ENCODE data around the gene AUTS2.

Gene AUTS2

DNA sequence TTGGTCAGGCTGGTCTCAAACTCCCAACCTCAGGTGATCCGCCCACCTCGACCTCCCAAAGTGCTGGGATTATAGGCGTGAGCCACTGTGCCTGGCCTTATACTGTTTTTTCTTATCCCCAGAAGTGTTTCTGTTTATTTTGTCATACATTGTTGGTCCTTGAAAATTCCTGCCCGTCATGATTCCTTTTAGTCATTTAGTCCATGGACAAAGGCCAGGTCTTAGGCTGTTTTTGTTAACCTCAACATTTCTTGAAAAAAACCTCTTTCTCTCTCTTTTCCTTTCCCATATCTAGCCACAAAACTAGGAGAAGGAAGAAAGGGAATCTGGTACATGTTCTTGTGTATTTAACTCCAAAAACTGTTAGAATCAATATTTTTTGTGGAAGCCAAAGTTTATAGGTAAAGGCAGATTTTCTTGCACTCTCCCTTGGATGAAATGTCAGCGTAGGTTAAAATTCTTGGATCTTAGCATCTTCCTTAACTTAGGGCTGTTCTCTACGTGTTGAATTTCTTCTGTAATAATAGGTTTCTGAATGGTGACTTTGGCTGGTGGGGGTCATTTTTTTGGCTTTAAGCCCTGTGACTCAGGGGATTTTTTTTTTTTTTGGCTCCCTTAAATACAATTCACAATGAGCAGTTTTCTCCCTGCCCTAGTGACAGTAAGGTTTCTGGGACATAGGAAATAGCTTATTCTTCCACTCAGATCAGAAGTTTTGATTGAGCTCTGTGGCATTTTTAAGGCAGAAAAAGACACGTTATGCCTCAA, 500.8 kb downstream of the AUTS2 start:
- no peak for DNase-seq

DNA sequence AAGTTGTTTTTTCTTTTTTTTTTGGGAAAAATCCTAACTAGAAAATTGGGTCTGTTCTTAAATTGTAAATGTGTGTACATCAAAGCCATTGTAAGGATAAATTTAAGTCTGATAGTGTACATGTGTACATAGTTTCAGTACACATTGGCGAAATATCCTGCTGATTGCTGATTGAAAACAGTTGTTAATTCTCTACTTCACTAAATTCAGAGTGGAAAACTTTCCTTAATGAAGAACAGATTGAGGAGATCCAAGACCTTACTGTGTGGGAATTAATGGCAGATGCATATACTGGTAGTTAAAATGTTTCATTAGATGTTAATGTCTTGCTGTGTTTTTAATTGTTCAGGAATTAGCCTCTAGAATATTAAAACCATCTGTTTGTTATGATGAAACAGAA, 506.0 kb downstream of the AUTS2 start:
- DNase-seq, result no peak

DNA sequence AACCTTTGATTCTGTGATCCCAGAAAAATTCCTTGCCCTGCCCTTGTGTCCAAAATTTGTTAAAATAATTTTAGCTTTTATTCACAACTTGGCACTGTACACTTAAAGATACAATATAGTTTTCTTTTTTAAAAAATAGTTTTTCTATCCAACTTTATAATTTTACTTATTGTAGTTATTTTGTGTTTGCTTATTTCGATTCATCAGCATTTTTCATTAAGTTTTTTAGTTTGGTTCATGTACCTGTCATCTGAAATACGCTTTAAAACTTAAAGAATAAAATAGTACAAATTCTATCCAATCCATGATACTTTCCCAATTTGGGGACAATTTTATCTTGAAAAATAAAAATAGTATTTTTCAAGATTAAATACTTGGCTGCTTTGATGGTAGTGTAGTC, 514.8 kb downstream of the AUTS2 start:
- DNase-seq, result no peak

DNA sequence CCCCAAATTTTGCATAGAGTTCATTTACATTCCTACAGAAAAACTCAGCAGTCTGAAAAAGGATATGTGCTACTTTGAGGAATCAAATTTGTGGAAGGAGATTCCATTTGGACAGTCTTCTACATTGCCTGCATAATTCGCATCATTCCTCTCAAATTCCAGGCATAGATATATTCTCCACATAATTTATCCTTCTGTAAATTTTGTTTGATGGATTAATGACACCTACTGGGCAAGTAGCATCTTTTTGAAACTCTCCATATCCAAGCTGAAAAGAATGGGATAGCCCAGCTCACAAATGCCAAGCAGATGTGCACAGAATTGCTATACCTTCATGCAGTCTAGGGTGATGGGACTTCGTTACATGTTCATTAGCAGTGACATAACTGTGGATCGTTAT, 515.3 kb downstream of the AUTS2 start:
- DNase-seq, result no peak

DNA sequence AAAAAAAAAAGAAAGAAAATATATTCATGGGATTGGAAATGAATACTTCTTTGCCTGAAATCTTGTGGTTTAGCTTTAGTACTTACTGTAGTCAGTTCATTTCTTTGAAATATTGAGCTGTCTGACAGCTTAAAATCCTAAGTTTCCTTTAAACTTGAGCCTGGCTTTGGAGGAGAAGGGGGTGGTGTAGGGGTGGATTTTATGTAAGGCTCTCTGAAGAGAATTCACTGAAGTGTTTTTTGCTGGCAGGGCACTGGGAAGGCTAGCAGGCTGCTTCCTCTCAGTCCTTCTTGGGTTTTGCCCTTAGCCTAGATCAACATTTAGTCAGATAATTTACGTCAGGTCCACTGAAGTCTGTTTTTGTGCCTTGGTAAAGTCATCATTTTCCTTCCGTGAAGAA, 516.5 kb downstream of the AUTS2 start:
- DNase-seq, result no peak

DNA sequence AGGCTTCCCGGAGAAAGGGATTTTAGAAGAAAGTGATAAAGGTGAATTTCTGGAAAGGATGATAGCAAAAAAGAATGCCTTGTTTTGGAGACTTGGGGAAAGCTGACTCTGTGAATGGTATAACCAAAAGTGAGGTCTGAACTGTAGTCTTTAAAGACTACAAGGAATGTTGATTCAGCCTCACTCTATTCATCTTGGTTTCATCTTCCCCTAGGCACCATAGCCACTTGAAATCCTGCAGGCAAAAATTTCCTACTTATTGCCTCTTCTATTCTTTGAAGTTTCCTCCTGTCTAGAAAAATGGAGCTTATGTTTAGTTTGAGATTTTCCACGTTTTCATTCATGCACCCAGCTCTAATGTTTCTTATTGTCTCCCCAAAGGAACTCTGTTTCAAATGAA, 518.0 kb downstream of the AUTS2 start:
- DNase-seq, result no peak

DNA sequence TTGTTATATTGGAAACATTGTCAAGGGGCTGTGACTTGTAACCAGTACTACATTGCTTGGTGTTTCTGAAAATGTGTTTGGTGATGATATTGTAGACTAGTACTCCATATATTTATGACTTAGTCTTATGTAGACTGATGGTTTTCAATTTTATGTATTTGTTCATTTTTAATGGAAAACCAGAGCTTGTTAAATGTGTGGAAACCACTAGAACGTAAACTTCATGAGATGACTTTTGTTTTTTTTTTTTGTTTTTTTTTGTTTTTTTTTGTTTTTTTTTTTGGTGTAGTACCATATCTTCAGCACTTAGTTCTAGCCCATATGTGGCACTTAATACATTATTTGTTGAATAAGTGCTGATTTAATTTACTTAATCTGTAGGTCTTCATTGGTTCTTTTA, 518.6 kb downstream of the AUTS2 start:
- no peak for DNase-seq

DNA sequence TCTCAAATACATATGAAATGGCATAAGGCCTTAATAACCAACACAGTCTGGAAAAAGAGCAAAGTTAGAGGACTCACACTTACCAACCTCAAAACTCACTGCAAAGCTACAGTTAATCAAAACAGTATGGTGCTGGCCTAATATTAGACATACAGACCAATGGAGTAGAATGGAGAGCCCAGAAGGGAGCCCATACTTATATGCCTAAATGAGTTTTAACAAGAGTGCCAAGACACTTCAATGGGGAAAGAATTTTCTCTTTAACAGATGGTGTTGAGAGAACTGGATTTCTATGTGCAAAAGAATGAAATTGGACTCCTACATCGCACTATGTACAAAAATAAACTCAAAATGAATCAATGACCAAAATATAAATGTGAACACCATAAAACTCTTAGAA, 522.6 kb downstream of the AUTS2 start:
- DNase-seq, result no peak

DNA sequence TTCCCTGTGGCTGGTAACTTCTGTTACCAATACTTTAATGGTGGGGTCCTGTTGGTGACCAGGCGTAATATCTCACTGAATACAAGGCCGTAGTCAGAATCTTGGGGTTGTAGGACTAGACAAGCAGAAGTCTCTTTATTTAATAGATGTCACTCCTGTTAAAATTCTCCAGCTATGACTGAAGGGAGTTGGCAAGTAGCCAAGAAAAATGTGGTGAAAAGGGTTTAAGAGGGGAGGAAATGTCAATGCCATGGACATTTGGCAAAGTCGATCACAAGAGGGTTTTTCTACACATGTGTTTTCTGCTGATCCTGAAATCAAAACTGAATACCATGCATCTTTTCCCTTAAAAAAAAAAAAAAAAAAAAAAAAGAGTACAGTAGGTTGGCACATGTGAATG, 533.5 kb downstream of the AUTS2 start:
- DNase-seq, result no peak

DNA sequence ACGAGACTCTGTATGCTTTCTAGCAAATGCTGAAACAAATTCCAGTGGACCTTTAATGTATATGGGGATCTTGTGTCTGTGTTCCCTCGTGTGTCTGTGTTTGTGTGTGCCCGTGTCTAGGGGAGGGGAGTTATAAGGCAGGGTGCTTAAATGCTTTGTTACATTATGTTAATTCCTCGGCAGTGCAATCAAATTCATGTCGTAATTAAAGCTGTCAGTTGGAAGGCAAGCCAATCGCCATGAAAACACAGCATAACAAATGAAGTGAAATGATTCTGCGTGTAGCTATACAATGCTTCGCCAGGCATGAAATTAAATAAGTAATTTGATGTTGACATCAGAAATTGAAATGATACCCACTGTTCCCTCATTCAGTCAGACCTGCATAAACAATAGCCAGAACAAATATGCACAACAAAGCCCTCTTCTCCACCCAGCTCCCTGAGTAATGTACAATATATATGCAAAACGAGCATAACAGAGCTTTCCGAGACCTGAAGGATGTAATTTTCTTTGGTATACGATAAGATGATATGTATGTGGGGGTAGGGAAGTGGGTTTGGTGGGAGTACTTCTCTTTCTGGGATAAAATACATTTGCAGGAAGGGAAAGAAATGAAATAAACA, 534.1 kb downstream of the AUTS2 start:
- DNase-seq, result no peak

DNA sequence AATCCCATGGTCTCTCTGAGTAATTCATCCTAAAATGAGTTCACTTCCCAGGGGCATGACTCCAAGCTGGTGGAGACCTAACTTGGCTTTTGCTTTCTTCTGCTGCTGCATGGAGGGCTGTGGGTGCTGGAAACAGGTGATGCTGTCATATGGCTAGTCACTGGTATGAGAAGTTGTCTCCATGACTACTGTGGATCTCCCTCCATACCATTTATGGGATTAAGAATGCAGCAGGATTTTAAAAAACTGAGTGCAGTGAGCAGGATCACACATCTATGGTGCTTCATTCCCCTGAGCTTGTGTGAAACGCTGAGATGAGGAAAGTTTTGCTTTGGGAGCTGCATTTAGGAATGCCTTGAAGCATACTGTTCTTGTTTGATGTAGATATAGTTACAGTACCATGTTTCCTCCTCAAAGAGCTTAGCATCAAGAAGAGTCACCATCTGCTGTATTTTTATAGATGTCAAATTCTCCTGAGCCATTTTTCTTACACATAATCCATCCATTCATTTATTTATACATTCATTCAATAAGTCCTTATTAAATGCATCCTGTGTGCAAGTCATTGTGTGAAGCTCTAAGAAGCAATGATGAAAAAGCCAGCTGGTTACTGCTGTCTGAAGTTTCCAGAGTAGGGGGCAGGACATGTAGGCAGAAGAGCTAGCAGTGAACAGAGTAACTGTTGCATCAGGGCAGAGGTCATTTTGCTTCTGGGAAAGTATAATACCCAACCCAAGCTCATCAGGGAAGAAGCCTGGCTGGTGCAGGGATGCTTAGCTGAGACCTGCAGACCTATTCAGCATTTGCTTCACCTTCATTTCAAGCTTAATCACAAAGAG, 534.8 kb downstream of the AUTS2 start:
- DNase-seq, result no peak

DNA sequence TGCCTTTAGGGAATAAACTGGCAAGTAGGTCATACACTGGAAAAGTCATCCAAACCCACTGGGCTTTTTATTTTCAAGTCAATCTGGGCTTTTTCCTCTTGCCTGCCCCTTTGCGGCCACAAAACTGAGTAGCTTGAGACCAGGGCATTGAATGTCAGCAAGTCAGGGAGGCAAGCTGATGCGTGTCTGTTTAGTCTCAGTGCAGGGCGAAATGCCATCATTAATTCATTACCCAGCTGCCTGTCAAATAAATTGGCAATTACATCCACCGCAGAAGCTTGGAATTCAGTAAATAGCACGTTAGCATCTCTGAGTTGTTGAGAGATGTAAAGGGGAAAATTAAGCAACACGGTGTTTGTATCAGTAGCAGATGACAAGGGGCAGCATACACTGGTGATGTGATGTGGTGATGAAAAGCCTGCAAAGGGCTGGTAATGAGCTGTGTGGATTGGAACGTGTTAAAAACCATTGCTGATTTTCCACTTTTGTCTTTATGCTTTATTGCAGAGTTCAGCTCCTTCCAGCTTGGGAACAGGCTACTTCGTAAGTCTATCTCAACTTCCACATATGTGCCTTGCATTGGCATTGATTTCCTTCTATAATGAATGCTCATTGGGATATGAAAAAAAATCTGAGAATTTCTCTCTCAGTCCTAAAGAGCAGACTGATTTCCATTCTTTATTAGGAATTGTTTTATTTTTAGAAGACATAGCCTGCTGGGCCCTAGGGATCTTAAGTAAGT, 535.9 kb downstream of the AUTS2 start:
- DNase-seq, result no peak

DNA sequence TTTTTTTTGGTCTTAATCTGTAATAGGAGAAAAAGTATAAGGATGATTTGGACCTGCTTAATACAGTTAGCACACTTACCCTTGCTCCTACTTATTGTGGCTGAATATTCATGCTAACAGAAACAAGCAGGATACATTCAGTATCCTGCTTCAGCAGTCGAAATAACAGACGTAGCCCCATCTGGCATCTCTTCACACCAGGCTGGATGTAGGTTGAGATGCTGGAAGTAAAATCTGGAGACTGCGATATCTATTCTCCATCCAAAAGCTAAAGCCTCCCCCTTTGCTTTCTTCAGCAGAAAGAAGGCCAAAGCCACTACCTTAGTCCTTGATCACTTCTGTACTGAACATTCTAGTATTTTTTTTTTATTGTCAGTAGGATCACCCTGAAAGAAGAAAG, 537.4 kb downstream of the AUTS2 start:
- DNase-seq, result no peak

DNA sequence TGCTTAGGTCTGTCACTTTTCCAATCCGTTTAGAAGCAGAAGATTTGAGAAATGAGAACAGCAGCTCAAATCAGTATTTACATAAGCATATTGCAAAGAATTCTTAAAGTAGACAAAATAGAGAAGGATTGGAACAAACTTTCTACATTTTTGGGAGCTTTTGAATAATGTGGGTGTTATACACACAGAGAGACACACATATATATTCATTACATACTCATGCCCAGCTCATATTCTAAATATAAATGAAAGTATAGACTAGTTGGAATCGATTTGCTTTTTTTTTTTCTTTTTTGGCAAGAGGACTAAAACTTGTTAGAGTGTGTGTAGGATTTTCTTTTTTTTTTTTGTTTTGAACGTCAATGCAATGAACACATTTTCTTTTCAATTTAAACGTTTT, 538.9 kb downstream of the AUTS2 start:
- no peak for DNase-seq

DNA sequence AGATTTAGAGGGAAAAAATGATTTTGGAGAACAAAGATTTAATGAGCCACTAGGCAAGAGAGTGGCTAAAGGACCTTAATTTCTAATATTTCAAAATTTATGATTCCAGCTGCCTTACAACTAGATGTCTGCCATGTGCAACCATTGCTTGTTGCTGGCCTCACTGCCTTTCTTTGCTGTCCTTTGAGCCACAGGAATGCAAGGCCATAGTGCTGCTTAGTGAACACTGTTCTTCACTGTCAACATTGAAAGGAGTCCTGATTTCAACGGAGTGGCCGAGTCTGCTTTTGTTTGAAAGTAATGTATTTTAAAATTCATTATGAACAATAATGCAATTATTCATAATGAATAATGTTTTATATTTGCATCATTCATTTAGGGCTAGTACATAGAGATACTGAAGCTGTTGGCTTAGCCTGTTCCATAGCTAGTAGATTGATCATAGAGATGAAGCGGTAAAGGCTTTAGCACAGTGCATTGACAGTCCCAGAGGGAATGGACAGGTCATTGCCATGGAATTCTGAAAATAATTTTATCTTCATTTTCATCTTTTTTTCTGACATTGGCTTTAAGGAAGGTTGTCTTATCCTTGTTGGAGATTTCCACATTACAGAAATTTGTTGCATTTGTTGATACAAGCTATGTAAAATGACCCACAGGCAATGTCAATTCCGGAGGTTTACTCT, 544.1 kb downstream of the AUTS2 start:
- no peak for DNase-seq

DNA sequence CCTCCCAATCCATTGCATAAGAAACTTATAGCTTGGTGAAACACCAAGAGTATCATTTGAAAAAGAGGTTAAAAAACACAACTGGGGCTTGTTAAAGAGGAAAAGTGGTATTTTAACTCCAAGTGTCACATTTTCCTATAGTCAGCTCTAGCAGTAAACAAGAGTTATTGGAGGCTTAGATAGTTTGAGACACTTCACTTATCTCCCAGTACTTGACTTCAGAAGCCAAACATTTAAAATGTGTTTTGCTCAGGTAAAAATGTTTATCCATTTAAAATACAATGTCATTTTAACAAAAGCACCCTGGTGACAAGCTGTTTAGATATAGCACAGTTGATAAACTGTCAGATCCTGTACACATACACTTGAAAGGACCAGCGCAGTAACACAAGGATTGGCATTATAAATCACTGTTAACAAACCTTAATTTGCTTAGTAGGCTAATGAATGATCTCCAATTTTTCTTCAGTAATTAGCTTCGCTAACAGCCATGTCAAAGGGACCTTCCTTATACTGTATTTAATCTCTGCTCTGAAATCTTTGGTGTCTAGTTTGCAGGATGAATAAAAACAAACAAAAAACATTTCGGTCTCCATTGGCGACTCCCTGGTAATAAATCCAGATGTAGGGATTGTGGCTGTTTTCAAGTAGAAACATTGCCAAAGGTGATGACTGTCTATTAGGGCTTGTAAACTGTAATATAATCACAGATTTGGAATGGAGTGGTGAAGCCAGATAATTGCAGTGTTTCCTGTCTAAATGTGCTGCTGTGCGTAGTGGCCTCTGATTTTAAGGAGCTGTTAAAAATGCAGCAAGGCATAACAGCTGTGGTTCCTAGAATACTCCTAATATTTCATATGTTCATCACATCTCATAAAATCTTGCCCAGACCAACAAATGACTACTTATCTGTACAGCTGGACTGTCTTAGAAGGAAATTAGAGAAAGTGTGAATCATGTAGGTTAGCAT, 545.1 kb downstream of the AUTS2 start:
- DNase-seq, result no peak

DNA sequence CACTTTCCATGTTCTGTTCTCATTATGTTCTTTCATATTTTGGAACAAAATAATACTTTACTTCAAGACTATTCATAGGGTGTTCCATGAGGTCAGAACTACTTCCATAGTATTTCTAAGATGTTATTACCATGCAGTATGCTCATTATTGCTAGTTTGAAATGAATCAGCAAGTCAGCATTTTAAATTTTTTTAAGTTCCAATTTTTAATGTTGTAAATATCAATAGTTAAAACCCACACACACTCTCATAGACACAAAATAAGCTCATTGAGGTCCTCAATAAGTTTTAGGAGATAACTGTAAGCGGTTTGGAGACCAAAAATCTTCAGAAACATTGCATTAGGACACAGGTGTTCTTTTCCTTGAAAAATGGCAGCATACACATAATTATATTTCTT, 550.7 kb downstream of the AUTS2 start:
- DNase-seq, result no peak

DNA sequence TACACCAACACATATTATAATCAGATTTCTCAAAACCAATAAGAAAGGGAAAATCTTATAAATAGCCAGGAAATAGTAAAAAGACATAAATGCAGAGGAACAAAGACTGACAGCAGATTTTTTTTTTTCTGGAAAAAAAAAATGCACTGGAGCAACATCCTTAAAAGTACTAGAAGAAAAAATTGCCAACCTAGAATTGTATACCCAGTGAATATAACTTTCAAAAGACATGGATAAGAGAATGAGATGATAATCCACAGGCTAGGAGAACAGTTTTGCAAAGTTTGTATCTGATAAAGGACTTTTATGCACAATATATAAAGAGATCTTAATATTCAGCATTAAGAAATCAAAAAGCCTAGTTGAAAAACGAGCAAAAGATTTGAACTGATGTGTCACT, 554.0 kb downstream of the AUTS2 start:
- no peak for DNase-seq

DNA sequence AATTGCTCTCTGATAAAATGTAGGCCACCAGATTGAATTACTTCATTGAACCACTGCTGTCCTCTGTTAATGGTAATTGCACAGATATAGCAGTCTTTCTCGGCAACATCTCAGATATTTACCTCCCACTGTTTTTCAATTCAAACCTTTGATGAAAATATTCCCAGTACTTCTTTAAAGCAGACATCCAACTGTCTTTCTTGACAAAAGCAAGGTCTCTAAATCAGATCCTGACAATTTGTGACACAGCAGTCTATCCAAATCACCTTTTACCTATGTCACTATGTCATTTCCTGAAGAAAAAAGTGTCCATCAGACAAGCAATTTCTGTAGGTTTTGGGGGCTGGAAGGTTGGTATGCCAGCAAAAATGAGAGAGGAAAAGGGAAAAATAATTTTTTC, 555.7 kb downstream of the AUTS2 start:
- DNase-seq, result no peak

DNA sequence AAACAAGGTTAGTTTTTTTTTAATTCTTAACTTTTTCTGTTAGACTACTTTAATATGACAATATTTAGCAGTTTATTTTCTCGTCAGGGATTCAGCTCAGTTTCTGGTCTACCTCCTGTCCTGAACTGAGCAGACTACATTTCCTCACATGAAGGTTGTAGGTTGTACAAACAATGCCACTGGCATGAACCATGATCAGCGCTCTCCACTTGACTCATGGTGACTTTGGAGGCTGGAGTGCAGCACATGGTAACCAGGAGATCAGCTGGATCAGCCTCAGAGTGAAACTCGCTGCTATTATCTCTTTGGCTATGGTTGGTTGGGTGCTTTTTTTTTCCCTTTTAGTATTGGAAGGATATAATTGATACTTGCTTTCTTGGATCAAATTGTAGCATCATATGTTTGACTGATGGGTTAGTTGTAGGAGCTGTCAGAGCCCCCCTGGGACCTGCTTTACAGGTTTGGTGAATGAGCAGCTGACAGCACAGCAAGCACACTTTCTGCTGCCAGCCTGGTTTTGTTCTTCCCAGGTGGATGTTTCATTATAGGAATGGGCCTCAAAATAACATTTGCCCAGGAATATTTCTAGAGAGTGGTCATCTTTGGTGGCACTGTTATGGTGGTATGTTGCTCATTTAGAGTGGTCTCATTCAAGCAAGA, 556.4 kb downstream of the AUTS2 start:
- no peak for DNase-seq

DNA sequence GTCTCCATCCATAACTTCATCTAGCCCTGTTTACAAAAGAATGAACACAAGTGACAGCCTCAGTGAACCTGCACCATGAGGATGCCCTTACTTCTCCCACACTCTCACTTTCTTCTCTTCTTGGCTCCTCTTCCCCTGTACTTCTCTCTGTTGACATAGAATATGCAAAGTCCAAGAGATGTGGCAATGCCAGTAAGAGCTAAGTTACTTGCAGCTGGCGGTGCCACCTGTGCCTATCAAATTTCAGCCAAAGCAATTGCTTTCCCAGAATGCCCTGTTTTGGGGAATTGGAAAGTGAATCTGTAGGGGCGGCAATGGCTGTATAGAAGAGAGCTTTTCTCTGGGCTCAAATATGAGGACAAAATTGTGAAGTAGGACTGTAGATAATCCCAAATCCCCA, 557.8 kb downstream of the AUTS2 start:
- DNase-seq, result no peak

All from stimulated activated CD4-positive, alpha-beta T cell treated with anti-CD3 and anti-CD28 coated beads, Interleukin-4, amount 100 ng/mL, for 24 hours (primary cell).